ENCODE data around the gene WAPL. TPM values are rescaled to one million over a fixed set of nuclear protein-coding genes. Genes with fewer than 3 reads are reported as not detected.

WAPL gene
- total and polyA plus RNA-seq, 2 of the 8 experiments (the other 6 are each of a cell fraction or from before 2014, with no cell fraction given) = 12.8 to 48.1 TPM

GRCh38 chr10:86409183-86409582 lies 112.4 kb downstream of the WAPL start:
- Histone ChIP-seq H3K4me1 (replicated peaks in 1 of 4; ENCODE audit: control insufficient read depth in 3 of 4, insufficient read depth in 4 of 4, low read length in 3 of 4) (no peaks in the 10 kb centered on the region), H2AK5ac (ENCODE audit: low read depth, low read length) (no peak overlapping the region), H3K23ac (ENCODE audit: insufficient read length) (no peak overlapping the region), H3K18ac (ENCODE audit: extremely low read depth, low read length) (no peak overlapping the region), H2BK20ac (ENCODE audit: low read length) (no peak overlapping the region), H3K4ac (replicated peaks; ENCODE audit: insufficient read length, low read depth, low read length) (no peak overlapping the region), H3K4me3 (ENCODE audit: extremely low read depth in 1 of 4, insufficient read depth in 2 of 4, low read depth in 3 of 4, low read length in 4 of 4) (no peak overlapping the region), H4K20me1 (replicated peaks in 1 of 2; ENCODE audit: control insufficient read depth in 1 of 2, insufficient read depth in 2 of 2, low read length in 2 of 2) (no peaks in the 10 kb centered on the region), H3K79me2 (ENCODE audit: control insufficient read depth in 1 of 2, insufficient read depth in 2 of 2, low read length in 2 of 2) (no peaks in the 10 kb centered on the region), H3K27ac (ENCODE audit: low read depth, low read length) (no peak overlapping the region), H2BK120ac (replicated peaks; ENCODE audit: low read depth, low read length) (no peak overlapping the region), H2BK15ac (ENCODE audit: low read length) (no peak overlapping the region), H3K56ac (replicated peaks; ENCODE audit: insufficient read length, low read depth, low read length) (no peak overlapping the region), H2AFZ (ENCODE audit: low read length) (no peak overlapping the region), H3K36me3 (ENCODE audit: control insufficient read depth in 2 of 4, insufficient read depth in 4 of 4, low read length in 3 of 4) (no peaks in the 10 kb centered on the region), H3K79me1 (ENCODE audit: low read depth, low read length) (no peaks in the 10 kb centered on the region; the same call in 1 of the 2 replicates), H3K4me2 (ENCODE audit: insufficient read depth in 1 of 2, low read depth in 2 of 2, low read length in 2 of 2) (no peak overlapping the region), H3K23me2 (ENCODE audit: low read depth, low read length) (no peaks in the 10 kb centered on the region), H3K9me3 (ENCODE audit: insufficient read depth in 2 of 2, low read depth in 1 of 2, low read length in 1 of 2) (no peaks in the 10 kb centered on the region), H4K91ac (replicated peaks; ENCODE audit: insufficient read length, low read length) (no peak overlapping the region), H3K14ac (ENCODE audit: insufficient read length) (no peak overlapping the region), H4K8ac (ENCODE audit: extremely low read depth, insufficient read depth, low read length) (no peak overlapping the region), H4K5ac (ENCODE audit: insufficient read length, low read depth, low read length) (no peak overlapping the region), H2BK12ac (ENCODE audit: low read depth, low read length) (no peak overlapping the region), H3K9ac (replicated peaks in 1 of 4; ENCODE audit: extremely low read depth in 1 of 4, low read depth in 3 of 4, low read length in 3 of 4) (no peak overlapping the region), H3K27me3 (replicated peaks in 1 of 4; ENCODE audit: control insufficient read depth in 3 of 4, extremely low read depth in 1 of 4, insufficient read depth in 3 of 4, low read length in 3 of 4) (no peaks in the 10 kb centered on the region), H2BK5ac (ENCODE audit: low read depth, low read length) (no peak overlapping the region)
- no peak for DNase-seq (ENCODE audit: low read depth in 1 of 2, low spot score in 2 of 2)
- TF ChIP-seq TAF7 (optimal IDR thresholded peaks at IDR 0.05; ENCODE audit: borderline replicate concordance, low read depth, low read length) = no peak
- TF ChIP-seq HDAC6 (IDR thresholded peaks at IDR 0.05; ENCODE audit: low read depth, low read length) = no peak
- no peak for TF ChIP-seq ZNF274 (IDR thresholded peaks at IDR 0.05; ENCODE audit: borderline replicate concordance, extremely low read depth, low read length)
- no peak for TF ChIP-seq BCL11A (IDR thresholded peaks at IDR 0.05; ENCODE audit: low read depth in 2 of 2, low read length in 2 of 2)
- TF ChIP-seq HDAC2 (IDR thresholded peaks at IDR 0.05; ENCODE audit: borderline replicate concordance in 1 of 2, low read depth in 2 of 2, low read length in 2 of 2) = no peak
- TF ChIP-seq POLR2A (IDR thresholded peaks at IDR 0.05; ENCODE audit: control extremely low read depth in 1 of 2, low read depth in 2 of 2, low read length in 2 of 2) = no peak
- no peak for TF ChIP-seq RXRA (IDR thresholded peaks at IDR 0.05; ENCODE audit: insufficient read depth, low read depth, low read length)
- TF ChIP-seq TBP (IDR thresholded peaks at IDR 0.05; ENCODE audit: low read depth, low read length) = no peak
- no peak for TF ChIP-seq SAP30 (IDR thresholded peaks at IDR 0.05; ENCODE audit: insufficient read depth, insufficient replicate concordance, low read length)
- no peak for TF ChIP-seq FOSL1 (IDR thresholded peaks at IDR 0.05; ENCODE audit: insufficient read depth, low read depth, low read length)
- FAIRE-seq = no peak
- ChIA-PET POLR2A (ENCODE audit: partially characterized antibody) (no interaction called here), CTCF (ENCODE audit: partially characterized antibody) (interaction anchor here (0.6 kb wide), 1 partner anchor 36 kb away, joined by 3 read pairs; no protein-coding TSS in a partner anchor)
- 75% methylated on average over 1 of the region's 1 CpG; no CpG with 5 or more reads in 1 of the 2 experiments for WGBS, 2 experiments (ENCODE audit: extremely low coverage in 1 of 2, insufficient coverage in 1 of 2, insufficient read length in 1 of 2, insufficient replicate concordance in 2 of 2, low coverage in 1 of 2, low lambda C conversion rate in 2 of 2, missing lambda C conversion rate in 1 of 2)

Data from H1 (cell line).